ENCODE results near the gene IGF2BP2.

GRCh38 chr3:185728630-185729336, 96.1 kb downstream of the IGF2BP2 start:
- TF ChIP-seq POLR2A (IDR thresholded peaks at IDR 0.05; ENCODE audit: low read depth, low read length) (no peak), POLR2AphosphoS5 (IDR thresholded peaks at IDR 0.05; ENCODE audit: low read depth, low read length) (no peak), TAF1 (IDR thresholded peaks at IDR 0.05; ENCODE audit: borderline replicate concordance, low read depth, low read length) (no peak)

Measured in GM12892 (cell line).